Activated CD8-positive, alpha-beta memory T cell treated with anti-CD3 and anti-CD28 coated beads for 4 hours (primary cell): ENCODE results near the gene CCNB1IP1.
A peak's percentile ranks its signal among the peaks of the same experiment; 100 is the strongest.
"Not testable (repeated sequence)": the region's sequence is repeated elsewhere in the genome, so short reads cannot be mapped to it uniquely, and the experiment has no call there.

Experiments
- DNase-seq, 2 donors: peaks; one replicate each; pipeline ENCODE4 v3.0.0-alpha.2; 2020; ENCODE audit warnings: low read depth in 2 of 2

Gene CCNB1IP1

DNA sequence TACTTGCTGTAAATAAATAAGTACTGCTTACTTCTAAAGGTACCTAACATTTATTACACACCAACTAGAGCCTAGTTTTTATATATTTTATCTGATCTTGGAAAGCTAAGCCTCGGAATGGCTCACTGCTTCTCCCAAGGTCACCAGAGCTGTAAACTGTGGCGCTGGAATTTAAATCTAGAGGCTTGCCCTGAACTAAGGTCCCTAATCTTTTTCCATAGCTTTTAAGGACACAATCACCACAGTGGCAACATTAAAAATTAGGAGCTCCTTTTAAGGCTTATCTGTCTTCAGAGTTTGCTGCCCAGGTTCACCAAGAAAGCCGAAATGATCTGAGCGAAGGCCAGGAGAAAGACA, 670 bp downstream of the CCNB1IP1 start:
- no peak for DNase-seq

DNA sequence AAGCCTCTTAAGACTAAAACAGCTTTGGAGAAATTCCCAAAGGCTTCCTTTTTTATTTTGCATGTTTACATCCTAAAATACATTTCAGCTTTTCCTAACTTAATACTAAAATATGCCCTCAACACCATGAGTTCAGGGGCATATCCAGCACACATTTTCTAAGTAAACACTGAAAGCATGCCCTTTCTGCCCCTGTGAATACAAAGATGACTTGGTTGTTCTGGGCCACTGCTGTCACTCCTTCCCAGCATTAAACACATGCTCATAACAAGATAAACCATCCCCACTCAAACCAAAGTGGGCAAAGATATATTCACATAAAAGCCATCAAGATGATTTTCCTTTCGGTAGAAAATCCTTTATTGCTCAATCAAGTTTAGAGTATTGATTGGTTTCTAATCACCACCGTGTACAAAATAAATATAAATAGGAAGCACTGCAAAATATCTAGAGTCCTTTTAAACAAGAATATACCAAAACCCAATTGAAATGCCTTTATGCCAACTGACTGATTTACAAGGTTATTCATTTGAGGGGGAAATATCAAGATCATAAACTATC, 1.9 kb downstream of the CCNB1IP1 start:
- DNase-seq, result no peak

DNA sequence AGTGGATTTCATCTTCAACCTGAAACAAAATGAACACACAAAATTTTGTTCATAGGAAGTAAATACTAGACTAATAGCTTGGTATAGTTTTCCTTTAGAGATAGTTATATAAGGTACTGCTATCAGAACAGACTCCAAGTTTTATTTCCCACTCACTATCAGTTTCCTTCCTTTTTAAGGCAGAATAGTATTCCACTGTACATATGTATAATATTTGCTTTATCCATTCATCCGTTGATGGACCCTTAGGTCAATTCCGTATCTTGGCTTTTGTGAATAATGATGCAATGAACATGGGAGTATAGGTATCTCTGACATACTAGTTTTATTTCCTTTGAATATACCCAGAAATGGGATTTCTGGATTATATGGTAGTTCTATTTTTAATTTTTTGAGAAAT, 3.7 kb downstream of the CCNB1IP1 start:
- DNase-seq, result no peak

DNA sequence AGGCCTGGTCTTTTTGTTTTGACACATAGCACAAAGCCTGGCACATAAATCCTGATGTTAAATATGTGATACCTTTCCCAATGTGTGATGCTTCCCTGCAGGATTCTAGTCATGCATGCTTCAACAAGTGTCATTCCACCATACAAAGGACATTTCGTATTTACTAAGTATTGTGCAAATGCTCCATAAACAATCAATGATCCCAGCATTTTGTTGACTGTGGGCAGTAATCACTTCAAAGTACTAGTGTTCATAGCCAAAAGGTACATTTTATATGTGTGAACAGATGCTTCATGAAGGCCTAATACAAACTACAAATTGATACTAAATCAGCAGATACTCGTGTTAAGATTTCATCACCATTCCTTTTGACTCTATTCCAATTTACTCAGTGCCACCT, 4.4 kb downstream of the CCNB1IP1 start:
- DNase-seq, result no peak

DNA sequence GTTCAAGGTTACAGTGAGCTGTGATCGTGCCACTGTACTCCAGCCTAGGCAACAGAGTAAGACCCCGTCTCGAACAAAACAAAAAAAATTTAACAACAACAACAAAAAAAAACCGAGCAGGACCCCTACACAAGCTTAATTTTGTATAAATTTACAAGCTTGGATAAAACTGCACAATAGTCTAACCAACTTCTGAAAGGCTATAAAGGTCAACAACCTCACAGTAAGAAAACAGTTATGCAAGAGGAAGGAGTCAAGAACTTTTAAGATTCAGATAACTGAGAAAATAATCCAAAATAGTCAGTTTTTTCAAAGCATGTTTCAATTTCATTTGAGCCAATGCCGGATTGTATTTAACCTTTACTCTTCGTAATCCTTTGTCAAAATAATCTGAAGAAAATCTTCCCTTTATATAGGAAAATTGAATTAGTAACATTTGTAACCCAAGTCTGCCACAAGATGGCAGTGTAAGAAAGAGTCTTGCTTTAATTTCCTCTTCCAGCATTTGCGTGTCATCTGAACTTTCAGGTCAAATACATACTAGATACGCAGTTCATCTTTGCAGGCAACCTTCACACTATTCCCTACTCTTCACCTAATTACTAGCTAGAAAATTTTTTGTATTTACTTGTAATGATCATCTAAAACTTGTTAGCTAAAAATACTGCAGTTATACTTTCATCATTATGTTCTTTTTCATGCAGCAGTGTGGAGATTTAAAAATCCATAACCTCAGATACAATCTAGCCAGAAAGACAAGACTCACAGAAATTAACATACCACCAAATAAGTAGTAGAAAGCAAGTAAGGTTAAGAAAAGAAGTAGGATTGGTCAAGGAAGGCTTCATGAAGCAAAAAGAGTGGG, 5.8 kb downstream of the CCNB1IP1 start:
- DNase-seq, result no peak

DNA sequence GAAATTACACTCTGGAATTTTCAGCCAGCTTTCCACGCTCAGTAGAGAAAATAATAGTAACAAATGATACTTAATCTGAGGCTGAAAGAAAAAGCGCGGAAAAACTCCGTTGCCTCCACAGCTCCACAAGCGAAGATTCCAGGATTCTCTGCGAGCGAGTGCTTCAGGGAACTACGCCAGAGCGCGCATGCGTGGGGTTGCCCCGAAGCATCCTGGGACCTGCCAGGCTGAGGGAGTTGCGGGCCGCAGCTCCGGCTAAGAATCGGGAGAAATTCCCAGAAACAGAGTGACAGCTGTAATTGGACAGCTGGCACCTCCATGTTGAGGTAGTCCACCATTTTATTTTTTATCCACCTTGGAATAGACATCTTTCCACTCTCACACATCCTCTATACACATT, 15.4 kb downstream of the CCNB1IP1 start:
- no peak for DNase-seq

DNA sequence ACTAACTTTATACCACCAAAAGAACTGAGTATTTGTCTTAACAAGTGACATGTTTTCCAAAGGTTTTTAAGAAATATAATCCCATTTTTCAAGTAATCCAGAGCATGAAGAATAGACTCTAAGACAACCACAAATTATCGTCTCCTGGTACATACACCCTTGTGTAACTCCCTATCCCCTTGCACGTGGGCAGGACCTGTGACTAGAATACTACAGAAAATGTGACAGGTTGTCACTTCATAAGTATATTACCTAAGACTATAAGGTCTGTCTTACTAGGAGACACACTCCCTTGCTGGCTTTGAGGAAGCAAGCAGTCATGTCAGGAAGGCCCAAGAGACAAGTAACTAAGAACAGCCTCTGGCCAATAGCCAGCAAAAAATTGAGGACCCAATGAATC, 19.1 kb downstream of the CCNB1IP1 start:
- no peak for DNase-seq

DNA sequence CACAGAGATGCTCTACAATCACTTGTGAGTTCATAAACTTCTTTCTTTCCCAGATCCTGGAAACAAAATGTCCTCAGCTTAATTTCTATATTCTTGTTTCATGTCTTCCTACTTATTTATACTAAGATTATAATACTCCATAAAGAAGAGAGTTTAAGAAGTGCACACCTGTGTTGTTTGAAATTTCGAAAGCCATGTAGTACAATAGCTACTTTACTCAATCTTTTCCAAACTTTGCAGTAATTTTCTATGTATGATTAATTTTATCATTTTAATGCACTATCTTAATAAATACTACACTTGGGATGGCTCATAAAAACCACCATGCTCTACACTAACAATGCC, 27.0 kb downstream of the CCNB1IP1 start:
- DNase-seq, result no peak

DNA sequence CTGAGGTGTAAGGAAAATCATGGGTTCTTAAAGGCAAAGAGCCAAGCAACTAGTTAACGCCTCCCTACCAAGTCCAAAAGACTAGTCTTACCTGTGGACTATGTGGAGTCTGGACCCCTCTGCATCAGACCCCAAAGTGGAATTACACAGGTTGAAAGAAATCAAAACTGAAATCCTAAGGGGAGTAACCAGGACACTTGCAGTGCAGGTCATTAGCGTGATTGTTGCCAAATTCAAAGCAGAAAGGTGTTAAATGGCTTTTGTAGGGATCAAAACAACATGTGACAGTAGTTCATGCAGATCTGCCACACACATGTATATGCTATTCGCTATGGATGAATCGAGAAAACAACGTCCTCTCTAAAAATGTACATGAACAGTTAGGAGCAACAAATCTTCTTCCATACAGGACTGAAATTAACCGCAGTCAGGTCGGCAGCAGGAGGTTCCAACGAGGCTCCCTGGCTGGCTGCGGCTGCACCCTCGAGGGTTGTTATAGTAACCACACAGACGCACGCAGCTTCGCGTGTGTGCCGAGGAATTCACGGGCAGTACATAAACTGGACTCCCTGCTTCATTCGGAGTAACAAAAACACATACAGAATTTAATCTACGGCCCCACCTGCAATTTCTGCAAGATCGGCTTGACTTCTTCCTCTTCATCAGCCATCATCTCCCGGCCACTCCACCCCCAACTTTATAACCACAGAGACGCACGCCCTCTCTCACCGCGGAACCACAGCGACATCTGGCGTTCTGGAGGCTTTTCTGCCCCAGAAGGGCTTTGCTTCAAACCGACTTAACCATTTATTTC, 27.6 kb downstream of the CCNB1IP1 start, which contains the start of gene TTC5:
Gene TTC5, minus strand, starts transcription at position 687 of the 814 bp plus-strand sequence. Its CDS starts 14 bp downstream, at position 673.
- peak; percentile 76 to 81 for DNase-seq

DNA sequence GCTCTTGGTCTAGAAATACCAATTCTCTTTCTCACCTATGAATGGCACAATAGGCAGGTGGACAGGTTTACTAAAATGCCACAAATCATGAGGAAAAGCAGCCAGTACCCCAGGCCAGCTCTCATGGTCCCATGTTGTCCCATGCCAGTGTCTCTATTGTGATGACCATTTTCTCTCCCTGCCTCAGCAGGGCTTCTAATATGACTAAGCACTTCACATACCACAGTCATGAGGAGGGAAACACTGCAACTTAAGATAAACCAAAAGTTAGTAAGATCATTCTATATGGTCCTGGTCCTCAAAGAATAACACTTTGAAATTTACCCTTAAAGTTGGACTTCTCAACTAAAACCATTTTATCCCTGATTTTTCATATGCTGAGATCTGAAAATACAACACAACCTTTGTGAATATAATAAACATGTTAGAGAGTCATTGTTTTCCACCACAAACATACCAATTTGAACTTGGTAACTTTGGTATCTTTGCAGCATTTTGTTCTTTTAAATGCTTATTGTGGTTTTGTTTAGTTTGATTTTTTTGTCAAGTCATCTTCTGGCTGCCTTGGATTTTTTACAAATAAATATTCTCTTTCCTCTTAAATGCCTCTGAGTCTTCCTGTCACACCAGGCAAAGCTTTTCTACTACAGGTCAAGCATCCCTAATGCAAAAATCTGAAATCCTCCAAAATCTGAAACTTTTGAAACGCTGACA, 30.9 kb downstream of the CCNB1IP1 start:
- DNase-seq, result no peak

DNA sequence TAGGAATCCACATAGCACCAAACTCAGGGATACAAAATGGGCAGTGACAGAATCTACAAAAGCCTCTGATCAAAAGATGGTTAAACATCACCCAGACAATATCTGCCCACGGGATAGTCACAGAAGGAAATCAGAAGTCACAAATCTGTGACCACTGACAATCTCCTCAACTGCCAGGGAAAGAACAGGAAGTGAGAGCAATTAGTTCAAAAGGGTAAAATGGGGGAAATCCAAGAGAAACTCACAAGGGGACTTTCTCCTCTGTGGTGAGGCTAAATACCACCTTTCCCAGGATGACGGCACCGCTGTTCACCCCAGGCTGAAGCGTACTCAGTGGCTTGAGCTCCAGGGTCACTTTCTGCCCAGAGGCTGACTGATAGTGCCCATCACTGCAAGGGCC, 38.0 kb downstream of the CCNB1IP1 start:
- no peak for DNase-seq

DNA sequence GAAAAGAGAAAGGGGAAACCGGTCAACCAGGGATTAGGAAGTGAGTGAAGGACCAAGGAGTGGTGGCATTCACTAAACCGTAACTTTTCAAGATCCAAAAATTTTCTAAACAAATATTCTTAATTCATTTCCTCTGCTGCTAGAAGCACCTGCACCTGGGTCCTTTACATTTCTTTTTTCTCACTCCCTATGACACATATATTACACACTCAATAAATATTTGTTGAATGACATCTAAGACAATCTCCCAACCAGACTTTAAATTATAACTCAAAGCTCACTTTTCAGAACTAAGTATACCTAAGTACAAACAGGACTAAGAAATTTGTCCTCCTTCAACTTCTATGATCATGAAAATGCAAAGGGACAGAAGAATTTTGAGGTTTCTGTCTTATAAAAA, 38.4 kb downstream of the CCNB1IP1 start:
- DNase-seq, result no peak

DNA sequence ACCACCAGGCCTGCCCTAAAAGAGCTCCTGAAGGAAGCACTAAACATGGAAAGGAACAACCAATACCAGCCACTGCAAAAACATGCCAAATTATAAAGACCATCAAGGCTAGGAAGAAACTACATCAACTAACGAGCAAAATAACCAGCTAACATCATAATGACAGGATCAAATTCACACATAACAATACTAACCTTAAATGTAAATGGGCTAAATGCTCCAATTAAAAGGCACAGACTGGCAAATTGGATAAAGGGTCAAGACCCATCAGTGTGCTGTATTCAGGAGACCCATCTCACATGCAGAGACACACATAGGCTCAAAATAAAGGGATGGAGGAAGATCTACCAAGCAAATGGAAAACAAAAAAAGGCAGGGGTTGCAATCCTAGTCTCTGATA, 51.1 kb downstream of the CCNB1IP1 start:
- not testable (repeated sequence) for DNase-seq

DNA sequence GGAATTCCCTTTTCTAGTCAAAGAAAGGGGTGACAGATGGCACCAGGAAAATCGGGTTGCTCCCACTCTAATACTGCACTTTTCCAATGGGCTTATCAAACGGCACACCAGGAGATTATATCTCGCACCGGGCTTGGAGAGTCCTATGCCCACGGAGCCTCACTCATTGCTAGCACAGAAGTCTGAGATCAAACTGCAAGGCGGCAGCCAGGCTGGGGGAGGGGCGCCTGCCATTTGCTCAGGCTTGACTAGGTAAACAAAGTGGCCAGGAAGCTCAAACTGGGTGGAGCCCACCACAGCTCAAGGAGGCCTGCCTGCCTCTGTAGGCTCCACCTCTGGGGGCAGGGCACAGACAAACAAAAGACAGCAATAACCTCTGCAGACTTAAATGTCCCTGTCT, 52.8 kb downstream of the CCNB1IP1 start:
- not testable (repeated sequence) for DNase-seq

DNA sequence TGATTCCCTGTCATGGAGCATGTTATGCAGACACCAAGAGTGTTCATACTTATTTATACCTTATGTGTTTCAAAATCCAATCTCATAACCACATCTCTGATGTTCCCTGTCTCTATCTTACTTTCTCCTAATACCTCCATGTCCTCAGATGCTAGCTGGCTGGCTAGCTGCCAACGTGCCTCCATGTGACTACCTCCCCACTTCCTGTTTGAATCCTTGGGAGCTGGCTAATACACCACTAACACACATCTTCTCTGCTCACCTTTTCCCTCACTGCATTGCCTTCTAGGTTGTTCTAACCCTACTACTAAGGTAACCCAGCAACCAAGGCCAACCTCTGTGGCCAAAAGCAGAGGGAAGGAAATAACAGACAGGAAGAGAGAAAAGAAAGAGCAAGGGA, 54.7 kb downstream of the CCNB1IP1 start:
- no peak for DNase-seq

DNA sequence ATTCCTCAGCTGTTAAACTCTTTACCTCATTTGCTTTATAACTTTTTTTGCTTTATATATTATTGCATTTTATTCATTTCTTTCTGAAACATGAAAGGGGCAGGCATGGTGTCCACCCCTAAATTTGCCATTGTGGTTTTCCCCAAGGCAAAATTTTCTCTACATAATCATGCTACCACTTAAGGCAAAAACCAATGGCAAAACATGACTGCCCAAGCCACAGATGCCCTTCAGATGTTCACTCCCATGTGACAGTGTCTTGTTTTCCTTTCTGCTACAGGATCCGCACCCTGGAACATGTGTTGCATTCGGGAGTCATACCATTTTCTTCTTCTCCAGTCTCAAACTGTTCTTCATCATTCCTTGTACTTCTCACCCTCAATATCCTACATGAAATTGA, 55.7 kb downstream of the CCNB1IP1 start:
- no peak for DNase-seq

DNA sequence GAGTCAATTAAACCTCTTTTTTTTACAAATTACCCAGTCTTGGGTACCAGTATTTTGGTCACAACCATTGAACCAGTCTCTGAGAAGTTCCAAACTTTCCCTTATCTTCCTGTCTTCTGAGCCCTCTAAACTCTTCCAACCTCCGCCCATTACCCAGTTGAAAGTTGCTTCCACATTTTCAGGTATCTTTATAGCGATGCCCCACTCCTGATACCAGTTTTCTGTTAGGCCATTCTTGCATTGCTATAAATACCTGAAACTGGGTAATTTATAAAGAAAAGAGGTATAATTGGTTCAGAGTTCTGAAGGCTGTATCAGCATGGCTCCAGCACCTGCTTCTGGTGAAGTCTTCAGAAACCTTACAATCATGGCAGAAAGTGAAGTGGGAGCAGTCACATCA, 59.0 kb downstream of the CCNB1IP1 start:
- no peak for DNase-seq

DNA sequence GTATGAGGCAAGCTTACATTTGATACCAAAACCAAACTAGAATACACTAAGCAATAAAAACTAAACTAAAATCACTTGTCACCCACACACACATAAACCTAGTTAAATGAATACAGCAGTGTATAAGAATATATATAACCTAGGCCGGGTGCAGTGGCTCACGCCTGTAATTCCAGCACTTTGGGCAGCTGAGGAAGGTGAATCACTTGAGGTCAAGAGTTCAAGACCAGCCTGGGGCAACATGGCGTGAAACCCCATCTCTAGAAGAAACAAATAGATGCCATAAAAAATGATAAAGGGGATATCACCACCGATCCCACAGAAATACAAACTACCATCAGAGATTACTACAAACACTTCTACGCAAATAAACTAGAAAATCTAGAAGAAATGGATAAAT, 68.7 kb downstream of the CCNB1IP1 start:
- not testable (repeated sequence) for DNase-seq

DNA sequence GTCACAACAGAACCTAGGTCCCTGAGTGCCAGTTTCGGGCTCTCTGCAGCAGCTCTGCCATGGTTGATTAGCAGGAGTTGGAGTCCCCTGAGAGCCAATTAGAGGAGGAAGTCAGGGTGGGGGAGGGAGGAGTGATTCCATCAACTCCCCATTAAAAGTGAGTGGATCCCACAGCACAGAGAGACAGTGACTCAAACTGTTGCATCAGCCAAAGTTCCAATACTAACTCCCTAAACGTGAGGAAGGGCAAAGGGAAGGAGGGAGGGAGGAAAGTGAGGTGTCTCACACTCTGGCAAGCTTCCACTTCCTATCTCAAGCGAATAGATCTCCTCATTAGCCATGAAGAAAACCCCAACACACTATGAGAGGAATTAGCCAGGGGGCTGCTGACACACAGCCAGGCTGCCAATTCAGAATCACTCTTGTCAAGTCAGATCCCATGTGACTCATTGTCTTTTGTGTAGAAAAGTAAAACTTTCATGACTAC, 70.4 kb downstream of the CCNB1IP1 start:
- DNase-seq, result no peak
